HepG2 (cell line): Measurements from ENCODE around the gene OPRD1. TPM values are rescaled to one million over a fixed set of nuclear protein-coding genes. Genes with fewer than 3 reads are reported as not detected.

Source experiments
- ATAC-seq: fragments of 200-7000 bp; cut with Tn5 transposase; 3 replicates; pipeline ENCODE4 v1.9.1; 2020; ENCODE audit warnings: mild to moderate bottlenecking, moderate library complexity
- BruUV-seq: library from RNA; stranded (reverse); fragments of 400-500 nt; replicated peaks from 2 replicates; lab custom pipeline; 2021; lab: Mats Ljungman, UMichigan
- CTCF ChIA-PET: fragments of 300-600 bp; formaldehyde crosslinking; extraction: SDS; loops from one replicate; lab custom pipeline; 2021; ENCODE audit warnings: low total read pairs, inconsistent platforms, low intra/inter-chr PET ratio; lab: Yijun Ruan, JAX
- POLR2A ChIA-PET: fragments of 350-600 bp; sonication (Branson Sonifier 250); formaldehyde crosslinking; loops from one replicate; lab custom pipeline; 2020; ENCODE audit warnings: antibody characterized with exemption, inconsistent platforms; lab: Yijun Ruan, JAX
- DNase-seq: peaks from one replicate; pipeline ENCODE4 v3.0.0-alpha.2; 2015; ENCODE audit warnings: low spot score
- FAIRE-seq: peaks from 3 replicates; lab custom pipeline; 2011; peaks lifted over from hg19 to GRCh38; lab: Jason Lieb, UNC
- H2AFZ ChIP-seq: one replicate; pipeline ENCODE4 v1.6.1; 2011; ENCODE audit warnings: low read length, inconsistent platforms
- H3K27ac ChIP-seq: fragments of 300-600 bp; 3 replicates; pipeline ENCODE4 v1.8.0; 2011; ENCODE audit warnings: mixed run types, mild to moderate bottlenecking, mixed read lengths, low read length, inconsistent platforms; ENCODE audit not compliant: insufficient read depth; ENCODE audit errors: extremely low read length
- H3K27me3 ChIP-seq, 2 experiments: fragments of 200-600 bp in 1 of 2; 2 replicates in 1 of 2; 3 replicates in 1 of 2; pipeline versions ENCODE4 v1.6.0 to v1.8.0; 2011; ENCODE audit warnings: low read length in 2 of 2, mild to moderate bottlenecking in 2 of 2, moderate library complexity in 2 of 2, inconsistent platforms in 1 of 2; ENCODE audit not compliant: insufficient read depth in 2 of 2, control insufficient read depth in 1 of 2
- H3K36me3 ChIP-seq, 2 experiments: fragments of 200-600 bp in 1 of 2; replicated peaks in 1 of 2; 2 replicates in 1 of 2; 3 replicates in 1 of 2; pipeline versions ENCODE4 v1.5.1 to v1.8.0; 2011; ENCODE audit warnings: low read length in 2 of 2, inconsistent platforms in 1 of 2; ENCODE audit not compliant: insufficient read depth in 2 of 2, control insufficient read depth in 1 of 2
- H3K4me1 ChIP-seq: 2 replicates; pipeline ENCODE4 v1.5.1; 2012; ENCODE audit warnings: low read length, inconsistent platforms; ENCODE audit not compliant: insufficient read depth
- H3K4me2 ChIP-seq: 2 replicates; pipeline ENCODE4 v1.6.0; 2011; ENCODE audit warnings: low read depth, low read length, inconsistent platforms
- H3K4me3 ChIP-seq, 3 experiments: fragments of 200-600 bp in 1 of 3; sonication (generic), shearing (Covaris generic) in 1 of 3; replicated peaks in 1 of 3; 2 replicates each; pipeline ENCODE4 v1.5.1; 2011 to 2016; ENCODE audit warnings: low read length in 3 of 3, inconsistent platforms in 2 of 3, low read depth in 2 of 3, mild to moderate bottlenecking in 2 of 3, control low read depth in 1 of 3, mixed read lengths in 1 of 3; ENCODE audit not compliant: insufficient read depth in 1 of 3
- H3K79me2 ChIP-seq: one replicate; pipeline ENCODE4 v1.6.1; 2011; ENCODE audit warnings: low read length, inconsistent platforms; ENCODE audit not compliant: insufficient read depth
- H3K9ac ChIP-seq: 2 replicates; pipeline ENCODE4 v1.6.0; 2011; ENCODE audit warnings: mild to moderate bottlenecking, low read depth, low read length, inconsistent platforms; ENCODE audit not compliant: insufficient read depth
- H3K9me3 ChIP-seq: 2 replicates; pipeline ENCODE4 v1.5.1; 2012; ENCODE audit warnings: mild to moderate bottlenecking, low read length
- H4K20me1 ChIP-seq: 2 replicates; pipeline ENCODE4 v1.6.0; 2011; ENCODE audit warnings: inconsistent platforms, mild to moderate bottlenecking, low read length, moderate library complexity; ENCODE audit not compliant: insufficient read depth
- BCLAF1 ChIP-seq: fragments of 450-650 bp; IDR thresholded peaks from 2 replicates; pipeline ENCODE4 v1.6.1; 2017; ENCODE audit warnings: mild to moderate bottlenecking
- CREBL2 ChIP-seq: sonication (generic); formaldehyde crosslinking; IDR thresholded peaks from 2 replicates; pipeline ENCODE4 v1.8.1; 2023; ENCODE audit warnings: missing genetic modification reagents, mild to moderate bottlenecking, borderline replicate concordance
- DDIT3 ChIP-seq: sonication (generic); formaldehyde crosslinking; IDR thresholded peaks from 2 replicates; pipeline ENCODE4 v1.4.0; 2020; ENCODE audit warnings: mild to moderate bottlenecking, missing genetic modification reagents
- HNRNPK ChIP-seq: fragments of 200-400 bp; formaldehyde crosslinking; IDR thresholded peaks from 2 replicates; pipeline ENCODE4 v1.6.1; 2018; ENCODE audit warnings: low read length, low read depth, moderate library complexity, mild to moderate bottlenecking; ENCODE audit not compliant: poor library complexity, severe bottlenecking
- KAT2B ChIP-seq: fragments of 150-350 bp; IDR thresholded peaks from 2 replicates; pipeline ENCODE4 v1.6.1; 2014; ENCODE audit warnings: low read depth, low read length, borderline replicate concordance
- ZFP36 ChIP-seq: fragments of 150-350 bp; IDR thresholded peaks from 2 replicates; pipeline ENCODE4 v1.6.1; 2018; ENCODE audit warnings: borderline replicate concordance, low read length, low read depth; ENCODE audit not compliant: partially characterized antibody
- ZNF510 ChIP-seq: sonication (generic); formaldehyde crosslinking; IDR thresholded peaks from 2 replicates; pipeline ENCODE4 v1.4.0; 2020; ENCODE audit warnings: low read depth, mild to moderate bottlenecking, missing genetic modification reagents
- WGBS: methylation state at CpG from one replicate; pipeline ENCODE4 v1.1.6; 2017; ENCODE audit warnings: low lambda C conversion rate; 5-methylcytosine and 5-hydroxymethylcytosine counted together
- in situ Hi-C: cut with HindIII; loops from 2 replicates; pipeline ENCODE4 v1.10.0; 2017; ENCODE audit warnings: low pct_unique_long_range_greater_than_20kb; ENCODE audit not compliant: extremely low pct_ligation_motif_present
- intact Hi-C: fragments of 100-400 bp; cut with micrococcal nuclease; formaldehyde crosslinking; loops from one replicate; pipeline ENCODE4 v1.10.0; 2022; ENCODE audit not compliant: unreplicated experiment
- polyA plus RNA-seq, 8 experiments: library from polyadenylated mRNA; depleted of rRNA in 3 of 8; stranded (reverse) in 7 of 8; unstranded in 1 of 8; fragments of >200 nt; fragmentation: Illumina TruSeq in 4 of 8; extraction: Trizol in 4 of 8; gene quantifications; 2 replicates each; pipeline versions ENCODE4 v1.2.1 to v1.2.3, GENCODE V29; 2011 to 2016; ENCODE audit warnings: low read depth in 4 of 8, missing spikeins in 1 of 8, mixed read lengths in 1 of 8; ENCODE audit not compliant: insufficient read depth in 1 of 8
- total RNA-seq, 5 experiments: library from RNA; depleted of rRNA; stranded (reverse); fragments of >200 nt; fragmentation: Illumina TruSeq; extraction: Trizol; gene quantifications; 2 replicates each; pipeline ENCODE4 v1.2.3, GENCODE V29; 2016; ENCODE audit warnings: low read depth in 1 of 5

OPRD1 gene
- total and polyA plus RNA-seq, 2 of the 13 experiments (the other 11 are each of a cell fraction or from before 2014, with no cell fraction given), result 0.02 to 0.03 TPM

- H4K20me1 ChIP-seq, result no peaks in the 10 kb centered on the region
- in situ Hi-C loops, result loop anchor here (5.0 to 10.0 kb wide), 4 partner anchors 102 to 314 kb away; partner anchors contain the start of gene TMEM200B
- no peaks in the 10 kb centered on the region; a peak in 2 of 5 replicates for H3K27me3 ChIP-seq
- no peak overlapping the region for H2AFZ ChIP-seq
- ChIA-PET CTCF (no interaction called here), POLR2A (no interaction called here)
- H3K79me2 ChIP-seq, result peaks cover 6% of the 10 kb centered on the region
- FAIRE-seq, result no peak
- no peaks in the 10 kb centered on the region for H3K36me3 ChIP-seq
- ATAC-seq, result no peak
- H3K9ac ChIP-seq, result no peak overlapping the region
- H3K4me2 ChIP-seq, result no peak overlapping the region
- H3K4me1 ChIP-seq, result peaks cover 67% of the 10 kb centered on the region
- BruUV-seq, result no TSS peak
- TF ChIP-seq HNRNPK (no peak), ZFP36 (peak; percentile 39)
- no peak overlapping the region for H3K4me3 ChIP-seq
- no peaks in the 10 kb centered on the region for H3K9me3 ChIP-seq
- intact Hi-C loops, result loop anchor here (10.0 kb wide), 1 partner anchor 242 kb away; the partner anchor contains the start of gene TMEM200B
- 100% methylated on average over 1 of the region's 1 CpG for WGBS
- no peak for DNase-seq
- no peak overlapping the region for H3K27ac ChIP-seq
These were observed 71.3 kb downstream of the OPRD1 start for GRCh38 chr1:28883242-28883616.

GRCh38 chr1:28885472-28885877, 73.5 kb downstream of the OPRD1 start:
- peak overlapping the region; percentile 83; the same call in 1 of the 2 replicates for H3K4me2 ChIP-seq
- H3K4me3 ChIP-seq, result no peak overlapping the region
- intact Hi-C loops (loop anchor here (5.0 to 10.0 kb wide), 2 partner anchors 239 to 297 kb away; partner anchors contain the start of genes SRSF4 and TMEM200B), in situ Hi-C loops (loop anchor here (10.0 kb wide), 2 partner anchors 99 to 239 kb away; partner anchors contain the start of gene TMEM200B)
- BruUV-seq, result no TSS peak
- FAIRE-seq, result no peak
- peaks cover 46% of the 10 kb centered on the region for H3K4me1 ChIP-seq
- H3K79me2 ChIP-seq, result peaks cover 13% of the 10 kb centered on the region
- TF ChIP-seq DDIT3 (no peak), CREBL2 (no peak), ZNF510 (no peak), BCLAF1 (no peak), KAT2B (no peak)
- H3K36me3 ChIP-seq, result no peaks in the 10 kb centered on the region
- H2AFZ ChIP-seq, result no peak overlapping the region
- H3K27ac ChIP-seq, result peak overlapping the region; percentile 33
- no peak for DNase-seq
- ChIA-PET POLR2A (interaction anchor here (0.9 to 2.0 kb wide), 6 partner anchors 29 to 301 kb away, joined by 3 to 12 read pairs (median 6); partner anchors contain the start of genes EPB41, RNU11 and SRSF4), CTCF (no interaction called here)
- H3K27me3 ChIP-seq, result no peaks in the 10 kb centered on the region; a peak in 1 of 5 replicates
- 86% methylated on average over 7 of the region's 7 CpGs for WGBS
- H3K9ac ChIP-seq, result no peak overlapping the region
- no peaks in the 10 kb centered on the region for H3K9me3 ChIP-seq
- H4K20me1 ChIP-seq, result no peaks in the 10 kb centered on the region; the same call in 1 of the 2 replicates
- no peak for ATAC-seq
